SK-N-SH treated with all-trans-retinoic acid at 6 μM for 48 hours (cell line): ENCODE measurements around the gene C8G.

Source experiments
- ATAC-seq: fragments of 200-7000 bp; cut with Tn5 transposase; 3 replicates; pipeline ENCODE4 v1.9.1; 2020; ENCODE audit warnings: mild to moderate bottlenecking, moderate library complexity
- ARNTL ChIP-seq: fragments of 450-650 bp; formaldehyde crosslinking; IDR thresholded peaks from 2 replicates; pipeline ENCODE4 v1.5.0; 2020; ENCODE audit warnings: low read depth, mild to moderate bottlenecking, moderate library complexity, borderline replicate concordance
- BACH2 ChIP-seq: fragments of 250-450 bp; sonication (Bioruptor Pico); IDR thresholded peaks from 2 replicates; pipeline ENCODE4 v1.9.0; 2021; ENCODE audit warnings: mild to moderate bottlenecking, borderline replicate concordance
- CSDC2 ChIP-seq: fragments of 250-450 bp; sonication (Bioruptor Pico); IDR thresholded peaks from 2 replicates; pipeline ENCODE4 v1.5.0; 2020; ENCODE audit warnings: mild to moderate bottlenecking, moderate library complexity
- ESRRG ChIP-seq: fragments of 250-450 bp; sonication (Bioruptor Pico); IDR thresholded peaks from 2 replicates; pipeline ENCODE4 v1.6.1; 2021; ENCODE audit warnings: mild to moderate bottlenecking
- GLIS3 ChIP-seq: fragments of 250-450 bp; sonication (Bioruptor Pico); IDR thresholded peaks from 2 replicates; pipeline ENCODE4 v1.5.0; 2020; ENCODE audit warnings: mild to moderate bottlenecking, moderate library complexity
- ISL1 ChIP-seq: fragments of 250-450 bp; sonication (Bioruptor Pico); IDR thresholded peaks from 2 replicates; pipeline ENCODE4 v2.1.2; 2022; ENCODE audit warnings: mild to moderate bottlenecking, moderate library complexity
- OSR1 ChIP-seq: fragments of 250-450 bp; sonication (Bioruptor Pico); IDR thresholded peaks from 2 replicates; pipeline ENCODE4 v1.8.0; 2022; ENCODE audit warnings: moderate library complexity, mild to moderate bottlenecking, inconsistent platforms
- PATZ1 ChIP-seq: fragments of 250-450 bp; sonication (Bioruptor Pico); IDR thresholded peaks from 2 replicates; pipeline ENCODE4 v1.8.0; 2020; ENCODE audit warnings: mild to moderate bottlenecking, moderate library complexity, borderline replicate concordance
- PPARA ChIP-seq: fragments of 250-450 bp; sonication (Bioruptor Pico); IDR thresholded peaks from 2 replicates; pipeline ENCODE4 v1.5.0; 2020; ENCODE audit warnings: mild to moderate bottlenecking, borderline replicate concordance
- RARB ChIP-seq: fragments of 250-450 bp; sonication (Bioruptor Pico); IDR thresholded peaks from 2 replicates; pipeline ENCODE4 v1.8.0; 2021; ENCODE audit warnings: mild to moderate bottlenecking, moderate library complexity
- SNAI2 ChIP-seq: fragments of 250-450 bp; sonication (Bioruptor Pico); IDR thresholded peaks from 2 replicates; pipeline ENCODE4 v1.5.0; 2020; ENCODE audit warnings: mild to moderate bottlenecking, moderate library complexity
- TCF4 ChIP-seq: fragments of 250-450 bp; sonication (Bioruptor Pico); IDR thresholded peaks from 2 replicates; pipeline ENCODE4 v1.8.0; 2021; ENCODE audit warnings: mild to moderate bottlenecking, moderate library complexity, borderline replicate concordance
- TOX ChIP-seq: fragments of 250-450 bp; sonication (Bioruptor Pico); IDR thresholded peaks from 2 replicates; pipeline ENCODE4 v1.8.0; 2021; ENCODE audit warnings: mild to moderate bottlenecking, moderate library complexity, borderline replicate concordance
- TSHZ2 ChIP-seq: fragments of 250-450 bp; sonication (Bioruptor Pico); IDR thresholded peaks from 2 replicates; pipeline ENCODE4 v1.5.0; 2020; ENCODE audit warnings: mild to moderate bottlenecking, moderate library complexity
- ZC3H10 ChIP-seq: fragments of 250-450 bp; sonication (Bioruptor Pico); IDR thresholded peaks from 2 replicates; pipeline ENCODE4 v1.5.1; 2021; ENCODE audit warnings: mild to moderate bottlenecking, moderate library complexity
- ZFP3 ChIP-seq: fragments of 250-450 bp; sonication (Bioruptor Pico); IDR thresholded peaks from 2 replicates; pipeline ENCODE4 v1.5.0; 2020; ENCODE audit warnings: mild to moderate bottlenecking, moderate library complexity
- ZFP30 ChIP-seq: fragments of 450-650 bp; formaldehyde crosslinking; IDR thresholded peaks from 2 replicates; pipeline ENCODE4 v1.5.0; 2022; ENCODE audit warnings: mild to moderate bottlenecking, moderate library complexity
- ZNF70 ChIP-seq: fragments of 450-650 bp; formaldehyde crosslinking; IDR thresholded peaks from 2 replicates; pipeline ENCODE4 v1.5.0; 2020; ENCODE audit warnings: mild to moderate bottlenecking, moderate library complexity
- ZNF8 ChIP-seq: fragments of 450-650 bp; formaldehyde crosslinking; IDR thresholded peaks from 2 replicates; pipeline ENCODE4 v1.5.0; 2020; ENCODE audit warnings: mild to moderate bottlenecking, moderate library complexity
- TF ChIP-seq, protein P1 (sequence below): fragments of 250-450 bp; sonication (Bioruptor Pico); IDR thresholded peaks from 2 replicates; pipeline ENCODE4 v1.5.1; 2020; ENCODE audit warnings: low read depth, mild to moderate bottlenecking, moderate library complexity
- TF ChIP-seq, protein P2 (sequence below): fragments of 250-450 bp; sonication (Bioruptor Pico); IDR thresholded peaks from 2 replicates; pipeline ENCODE4 v1.8.0; 2021; ENCODE audit warnings: low read depth, mild to moderate bottlenecking, moderate library complexity, borderline replicate concordance

Gene C8G

GRCh38 chr9:136956604-136957003 is 11.6 kb downstream of the C8G start (continued):
- TF ChIP-seq, protein P1, sequence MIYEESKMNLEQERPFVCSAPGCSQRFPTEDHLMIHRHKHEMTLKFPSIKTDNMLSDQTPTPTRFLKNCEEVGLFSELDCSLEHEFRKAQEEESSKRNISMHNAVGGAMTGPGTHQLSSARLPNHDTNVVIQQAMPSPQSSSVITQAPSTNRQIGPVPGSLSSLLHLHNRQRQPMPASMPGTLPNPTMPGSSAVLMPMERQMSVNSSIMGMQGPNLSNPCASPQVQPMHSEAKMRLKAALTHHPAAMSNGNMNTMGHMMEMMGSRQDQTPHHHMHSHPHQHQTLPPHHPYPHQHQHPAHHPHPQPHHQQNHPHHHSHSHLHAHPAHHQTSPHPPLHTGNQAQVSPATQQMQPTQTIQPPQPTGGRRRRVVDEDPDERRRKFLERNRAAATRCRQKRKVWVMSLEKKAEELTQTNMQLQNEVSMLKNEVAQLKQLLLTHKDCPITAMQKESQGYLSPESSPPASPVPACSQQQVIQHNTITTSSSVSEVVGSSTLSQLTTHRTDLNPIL, result no peak

- no peak for ATAC-seq
- TF ChIP-seq ZFP30 (CRISPR knock-in tag) (no peak), RARB (CRISPR knock-in tag) (no peak), ESRRG (CRISPR knock-in tag) (no peak), ZNF8 (no peak), ZC3H10 (no peak), TOX (CRISPR knock-in tag) (no peak), BACH2 (no peak), GLIS3 (CRISPR knock-in tag) (no peak), ZFP3 (CRISPR knock-in tag) (no peak), PPARA (no peak), OSR1 (no peak)
- TF ChIP-seq, all 23 proteins: peak for 0
These were observed 12.4 kb downstream of the C8G start for GRCh38 chr9:136957461-136957860.

DNA sequence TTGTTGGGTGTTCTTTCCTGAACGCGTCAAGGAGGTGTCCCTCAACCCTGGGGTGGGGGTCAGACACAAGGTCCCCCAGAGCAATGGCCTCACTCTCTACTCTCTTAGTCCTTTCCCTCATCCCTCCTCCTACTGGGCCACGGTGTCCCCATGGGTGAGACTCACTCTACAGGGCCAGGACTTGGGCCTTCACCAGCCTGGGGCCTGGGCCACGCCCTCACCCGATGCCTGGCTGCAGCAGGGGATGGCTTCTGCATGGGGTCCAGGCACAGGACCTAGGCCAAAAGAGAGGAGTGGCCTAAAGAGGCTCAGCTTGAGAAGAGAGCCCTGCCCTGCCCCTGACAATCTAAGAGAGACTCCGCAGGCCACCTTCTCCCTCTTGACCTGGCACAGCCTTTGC is 12.9 kb downstream of the C8G start:
- ATAC-seq, result no peak
- TF ChIP-seq TOX (CRISPR knock-in tag) (no peak), ESRRG (CRISPR knock-in tag) (no peak), ZFP3 (CRISPR knock-in tag) (no peak)

- TF ChIP-seq GLIS3 (CRISPR knock-in tag) (no peak), SNAI2 (CRISPR knock-in tag) (no peak), ESRRG (CRISPR knock-in tag) (no peak), BACH2 (no peak), RARB (CRISPR knock-in tag) (no peak), PPARA (no peak), ARNTL (CRISPR knock-in tag) (no peak), ZNF70 (CRISPR knock-in tag) (no peak), CSDC2 (no peak), TSHZ2 (no peak), ZC3H10 (no peak), TCF4 (CRISPR knock-in tag) (no peak), ZNF8 (no peak), ZFP30 (CRISPR knock-in tag) (no peak), ZFP3 (CRISPR knock-in tag) (no peak), PATZ1 (CRISPR knock-in tag) (no peak), ISL1 (CRISPR knock-in tag) (no peak)
- TF ChIP-seq, protein P2, sequence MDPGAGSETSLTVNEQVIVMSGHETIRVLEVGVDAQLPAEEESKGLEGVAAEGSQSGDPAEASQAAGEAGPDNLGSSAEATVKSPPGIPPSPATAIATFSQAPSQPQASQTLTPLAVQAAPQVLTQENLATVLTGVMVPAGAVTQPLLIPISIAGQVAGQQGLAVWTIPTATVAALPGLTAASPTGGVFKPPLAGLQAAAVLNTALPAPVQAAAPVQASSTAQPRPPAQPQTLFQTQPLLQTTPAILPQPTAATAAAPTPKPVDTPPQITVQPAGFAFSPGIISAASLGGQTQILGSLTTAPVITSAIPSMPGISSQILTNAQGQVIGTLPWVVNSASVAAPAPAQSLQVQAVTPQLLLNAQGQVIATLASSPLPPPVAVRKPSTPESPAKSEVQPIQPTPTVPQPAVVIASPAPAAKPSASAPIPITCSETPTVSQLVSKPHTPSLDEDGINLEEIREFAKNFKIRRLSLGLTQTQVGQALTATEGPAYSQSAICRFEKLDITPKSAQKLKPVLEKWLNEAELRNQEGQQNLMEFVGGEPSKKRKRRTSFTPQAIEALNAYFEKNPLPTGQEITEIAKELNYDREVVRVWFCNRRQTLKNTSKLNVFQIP (CRISPR knock-in tag), result no peak
- TF ChIP-seq, protein P1, result no peak
- ATAC-seq, result no peak
These were observed 13.4 kb downstream of the C8G start for GRCh38 chr9:136958473-136958872.
